Glomerular visceral epithelial cell (primary cell): Measurements from ENCODE around the gene HECA.
"Not testable (repeated sequence)": the region's sequence is repeated elsewhere in the genome, so short reads cannot be mapped to it uniquely, and the experiment has no call there.

Experiments
- DNase-seq: peaks from one replicate; pipeline ENCODE4 v3.0.0-alpha.2; 2016; ENCODE audit errors: extremely low spot score

The HECA gene

DNA sequence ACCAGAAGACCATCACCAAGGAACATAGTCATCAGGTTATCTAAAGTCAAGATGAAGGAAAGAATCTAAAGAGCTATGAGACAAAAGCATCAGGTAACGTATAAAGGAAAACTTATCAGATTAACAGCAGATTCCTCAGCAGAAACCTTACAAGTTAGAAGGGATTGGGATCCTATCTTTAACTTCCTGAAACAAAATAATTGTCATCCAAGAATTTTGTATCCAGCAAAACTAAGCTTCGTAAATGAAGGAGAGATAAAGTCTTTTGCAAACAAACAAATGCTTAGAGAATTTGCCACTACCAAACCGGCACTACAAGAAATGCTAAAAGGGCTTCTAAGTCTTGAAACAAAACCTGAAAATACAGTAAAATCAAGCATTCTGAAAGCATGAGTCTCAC is 71.0 kb downstream of the HECA start:
- no peak for DNase-seq

GRCh38 chr6:139210766-139211165 is 75.9 kb downstream of the HECA start:
- DNase-seq = not testable (repeated sequence)

- not testable (repeated sequence) for DNase-seq
Measured at GRCh38 chr6:139212460-139212859, 77.6 kb downstream of the HECA start.

- peak; percentile 77 for DNase-seq
Measured at GRCh38 chr6:139219271-139219729, 84.4 kb downstream of the HECA start.

DNA sequence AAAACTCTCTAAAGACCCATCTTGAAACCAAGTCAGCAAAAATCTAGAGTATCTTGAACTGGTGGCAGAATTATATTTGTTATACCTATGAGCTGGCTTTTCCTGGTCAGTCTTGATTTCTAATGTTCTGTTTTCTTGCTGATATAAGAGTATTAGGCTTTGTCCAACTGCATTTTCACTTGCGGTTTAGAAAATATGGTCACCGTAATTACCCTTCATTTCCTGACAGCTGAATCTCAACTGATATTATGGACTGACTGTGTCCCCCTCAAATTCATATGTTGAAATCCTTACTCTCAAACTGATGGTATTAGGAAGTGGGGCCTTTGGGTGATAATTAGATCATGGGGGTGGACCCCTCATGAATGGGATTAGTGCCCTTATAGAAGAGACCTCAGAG is 84.9 kb downstream of the HECA start:
- no peak for DNase-seq

GRCh38 chr6:139228387-139228786 is 93.5 kb downstream of the HECA start:
- not testable (repeated sequence) for DNase-seq
